Panc1 (cell line): ENCODE measurements around the gene LMAN1L. TPM values are rescaled to one million over a fixed set of nuclear protein-coding genes. Genes with fewer than 3 reads are reported as not detected.

Experiments
- ATAC-seq: fragments of 200-7000 bp; cut with Tn5 transposase; 2 replicates; pipeline ENCODE4 v1.9.1; 2020; ENCODE audit warnings: mild to moderate bottlenecking, moderate library complexity
- BruUV-seq: library from RNA; stranded (reverse); fragments of 400-500 nt; replicated peaks from 2 replicates; lab custom pipeline; 2021; lab: Mats Ljungman, UMichigan
- CTCF ChIA-PET: fragments of 300-600 bp; sonication (Branson Sonifier 250); formaldehyde crosslinking; loops from one replicate; lab custom pipeline; 2022; ENCODE audit warnings: antibody characterized with exemption; lab: Charles Lee
- POLR2A ChIA-PET: fragments of 300-600 bp; sonication (Branson Sonifier 250); formaldehyde crosslinking; loops from one replicate; lab custom pipeline; 2022; ENCODE audit warnings: antibody characterized with exemption; lab: Charles Lee
- DNase-seq: peaks from one replicate; pipeline ENCODE4 v3.0.0-alpha.2; 2010; ENCODE audit warnings: low read depth, low spot score
- H3K27ac ChIP-seq: 2 replicates; pipeline ENCODE4 v1.5.1; 2011; ENCODE audit warnings: mild to moderate bottlenecking, low read length, inconsistent platforms
- H3K27me3 ChIP-seq: fragments of 200-500 bp; sonication (Bioruptor generic); 2 replicates; pipeline ENCODE4 v1.6.0; 2014; ENCODE audit warnings: low read length, inconsistent platforms; ENCODE audit not compliant: control insufficient read depth, insufficient read depth
- H3K36me3 ChIP-seq: fragments of 200-500 bp; sonication (Bioruptor generic); 2 replicates; pipeline ENCODE4 v1.5.1; 2014; ENCODE audit warnings: inconsistent platforms, mild to moderate bottlenecking, low read length, moderate library complexity; ENCODE audit not compliant: control insufficient read depth, insufficient read depth
- H3K4me1 ChIP-seq: 2 replicates; pipeline ENCODE4 v1.5.1; 2011; ENCODE audit warnings: inconsistent platforms, mild to moderate bottlenecking, low read length, moderate library complexity; ENCODE audit not compliant: control insufficient read depth, insufficient read depth
- H3K4me3 ChIP-seq, 2 experiments: 2 replicates each; pipeline ENCODE4 v1.5.1; 2011 to 2012; ENCODE audit warnings: low read depth in 2 of 2, low read length in 2 of 2, mild to moderate bottlenecking in 2 of 2, inconsistent platforms in 1 of 2, moderate library complexity in 1 of 2
- H3K9me3 ChIP-seq: fragments of 200-500 bp; sonication (Bioruptor generic); 2 replicates; pipeline ENCODE4 v1.5.1; 2014; ENCODE audit warnings: low read depth, mild to moderate bottlenecking, inconsistent platforms, low read length, moderate library complexity; ENCODE audit not compliant: control insufficient read depth, insufficient read depth
- POLR2AphosphoS5 ChIP-seq: IDR thresholded peaks from 2 replicates; pipeline ENCODE4 v1.6.1; 2012; ENCODE audit warnings: mild to moderate bottlenecking, low read depth, low read length, moderate library complexity
- SIN3A ChIP-seq: IDR thresholded peaks from 2 replicates; pipeline ENCODE4 v1.6.1; 2012; ENCODE audit warnings: low read depth, mild to moderate bottlenecking, low read length, moderate library complexity, borderline replicate concordance; ENCODE audit not compliant: insufficient read depth
- TCF7L2 ChIP-seq: IDR thresholded peaks from 2 replicates; pipeline ENCODE4 v1.6.1; 2011; ENCODE audit warnings: mild to moderate bottlenecking, low read depth, low read length, inconsistent platforms
- in situ Hi-C: cut with HindIII; loops from 2 replicates; pipeline ENCODE4 v1.10.0; 2016; ENCODE audit warnings: low sequenced_read_pairs, low pct_unique_long_range_greater_than_20kb
- intact Hi-C: fragments of 100-400 bp; cut with micrococcal nuclease; formaldehyde crosslinking; loops from one replicate; pipeline ENCODE4 v1.10.0; 2022; ENCODE audit not compliant: unreplicated experiment
- total RNA-seq: library from RNA; stranded (reverse); gene quantifications from one replicate; pipeline ENCODE4 v1.2.1, GENCODE V29; 2021; ENCODE audit not compliant: unreplicated experiment
- TF ChIP-seq, protein P1 (sequence below), 2 experiments: IDR thresholded peaks; 2 replicates each; pipeline ENCODE4 v1.6.1; 2011 to 2012; ENCODE audit warnings: low read depth in 2 of 2, control low read depth in 1 of 2, low read length in 1 of 2, mild to moderate bottlenecking in 1 of 2, moderate library complexity in 1 of 2; ENCODE audit not compliant: insufficient read depth in 1 of 2
- TF ChIP-seq, protein P2 (sequence below): fragments of 450-650 bp; IDR thresholded peaks from 2 replicates; pipeline ENCODE4 v1.5.1; 2017; ENCODE audit warnings: mild to moderate bottlenecking

Gene LMAN1L
- total RNA-seq, 1 experiment from 2014 or later, result not detected

- no TSS peak for BruUV-seq
- H3K4me1 ChIP-seq, result peaks cover 22% of the 10 kb centered on the region
- ChIA-PET CTCF (no interaction called here), POLR2A (no interaction called here)
- ATAC-seq (no peak), DNase-seq (no peak)
- H3K36me3 ChIP-seq, result no peaks in the 10 kb centered on the region
- no peak overlapping the region for H3K4me3 ChIP-seq
- in situ Hi-C loops (no loop called here), intact Hi-C loops (no loop called here)
- H3K27ac ChIP-seq, result no peak overlapping the region; the same call in 1 of the 2 replicates
- TF ChIP-seq, protein P1, sequence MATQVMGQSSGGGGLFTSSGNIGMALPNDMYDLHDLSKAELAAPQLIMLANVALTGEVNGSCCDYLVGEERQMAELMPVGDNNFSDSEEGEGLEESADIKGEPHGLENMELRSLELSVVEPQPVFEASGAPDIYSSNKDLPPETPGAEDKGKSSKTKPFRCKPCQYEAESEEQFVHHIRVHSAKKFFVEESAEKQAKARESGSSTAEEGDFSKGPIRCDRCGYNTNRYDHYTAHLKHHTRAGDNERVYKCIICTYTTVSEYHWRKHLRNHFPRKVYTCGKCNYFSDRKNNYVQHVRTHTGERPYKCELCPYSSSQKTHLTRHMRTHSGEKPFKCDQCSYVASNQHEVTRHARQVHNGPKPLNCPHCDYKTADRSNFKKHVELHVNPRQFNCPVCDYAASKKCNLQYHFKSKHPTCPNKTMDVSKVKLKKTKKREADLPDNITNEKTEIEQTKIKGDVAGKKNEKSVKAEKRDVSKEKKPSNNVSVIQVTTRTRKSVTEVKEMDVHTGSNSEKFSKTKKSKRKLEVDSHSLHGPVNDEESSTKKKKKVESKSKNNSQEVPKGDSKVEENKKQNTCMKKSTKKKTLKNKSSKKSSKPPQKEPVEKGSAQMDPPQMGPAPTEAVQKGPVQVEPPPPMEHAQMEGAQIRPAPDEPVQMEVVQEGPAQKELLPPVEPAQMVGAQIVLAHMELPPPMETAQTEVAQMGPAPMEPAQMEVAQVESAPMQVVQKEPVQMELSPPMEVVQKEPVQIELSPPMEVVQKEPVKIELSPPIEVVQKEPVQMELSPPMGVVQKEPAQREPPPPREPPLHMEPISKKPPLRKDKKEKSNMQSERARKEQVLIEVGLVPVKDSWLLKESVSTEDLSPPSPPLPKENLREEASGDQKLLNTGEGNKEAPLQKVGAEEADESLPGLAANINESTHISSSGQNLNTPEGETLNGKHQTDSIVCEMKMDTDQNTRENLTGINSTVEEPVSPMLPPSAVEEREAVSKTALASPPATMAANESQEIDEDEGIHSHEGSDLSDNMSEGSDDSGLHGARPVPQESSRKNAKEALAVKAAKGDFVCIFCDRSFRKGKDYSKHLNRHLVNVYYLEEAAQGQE (IDR thresholded peaks at IDR 0.05; ENCODE audit: insufficient read depth in 1 of 2, low read depth in 2 of 2, low read length in 1 of 2), result no peak
- TF ChIP-seq TCF7L2 (no peak), POLR2AphosphoS5 (no peak), SIN3A (no peak)
- TF ChIP-seq, protein P2, sequence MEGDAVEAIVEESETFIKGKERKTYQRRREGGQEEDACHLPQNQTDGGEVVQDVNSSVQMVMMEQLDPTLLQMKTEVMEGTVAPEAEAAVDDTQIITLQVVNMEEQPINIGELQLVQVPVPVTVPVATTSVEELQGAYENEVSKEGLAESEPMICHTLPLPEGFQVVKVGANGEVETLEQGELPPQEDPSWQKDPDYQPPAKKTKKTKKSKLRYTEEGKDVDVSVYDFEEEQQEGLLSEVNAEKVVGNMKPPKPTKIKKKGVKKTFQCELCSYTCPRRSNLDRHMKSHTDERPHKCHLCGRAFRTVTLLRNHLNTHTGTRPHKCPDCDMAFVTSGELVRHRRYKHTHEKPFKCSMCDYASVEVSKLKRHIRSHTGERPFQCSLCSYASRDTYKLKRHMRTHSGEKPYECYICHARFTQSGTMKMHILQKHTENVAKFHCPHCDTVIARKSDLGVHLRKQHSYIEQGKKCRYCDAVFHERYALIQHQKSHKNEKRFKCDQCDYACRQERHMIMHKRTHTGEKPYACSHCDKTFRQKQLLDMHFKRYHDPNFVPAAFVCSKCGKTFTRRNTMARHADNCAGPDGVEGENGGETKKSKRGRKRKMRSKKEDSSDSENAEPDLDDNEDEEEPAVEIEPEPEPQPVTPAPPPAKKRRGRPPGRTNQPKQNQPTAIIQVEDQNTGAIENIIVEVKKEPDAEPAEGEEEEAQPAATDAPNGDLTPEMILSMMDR, result no peak
- no peaks in the 10 kb centered on the region for H3K27me3 ChIP-seq
- no peaks in the 10 kb centered on the region for H3K9me3 ChIP-seq
These were observed 54.9 kb downstream of the LMAN1L start for GRCh38 chr15:74867466-74868038.

DNA sequence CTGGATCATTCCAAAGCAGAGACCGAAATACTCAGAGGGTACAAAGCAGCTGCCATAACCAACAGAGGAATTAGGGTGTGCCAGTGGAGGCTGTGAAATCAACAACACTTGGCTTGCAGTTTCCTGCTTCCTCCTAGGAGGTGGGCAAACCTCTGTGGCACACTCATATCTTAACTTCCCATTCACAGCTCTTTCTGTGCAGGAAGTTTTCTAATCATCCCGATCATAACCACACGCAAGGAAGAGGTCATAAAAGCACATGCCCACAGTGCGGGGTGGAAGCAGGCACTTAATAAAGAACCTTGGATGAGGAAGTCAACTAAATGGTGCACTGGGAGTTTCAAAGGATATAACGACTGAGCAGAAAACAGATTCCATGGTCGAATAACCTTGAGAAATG, 55.4 kb downstream of the LMAN1L start:
- no peak for DNase-seq
- TF ChIP-seq, protein P2, result no peak
- no peak for TF ChIP-seq SIN3A
- TF ChIP-seq, protein P1 (IDR thresholded peaks at IDR 0.05; ENCODE audit: insufficient read depth in 1 of 2, low read depth in 2 of 2, low read length in 1 of 2), result no peak
- TF ChIP-seq POLR2AphosphoS5, result no peak
- no peak for TF ChIP-seq TCF7L2
- CTCF ChIA-PET, result no interaction called here
- Histone ChIP-seq H3K9me3 (no peaks in the 10 kb centered on the region), H3K4me1 (peaks cover 22% of the 10 kb centered on the region), H3K27ac (no peak overlapping the region; the same call in 1 of the 2 replicates), H3K36me3 (no peaks in the 10 kb centered on the region), H3K4me3 (no peak overlapping the region), H3K27me3 (no peaks in the 10 kb centered on the region)
- POLR2A ChIA-PET, result no interaction called here
- BruUV-seq, result no TSS peak
- intact Hi-C loops (no loop called here), in situ Hi-C loops (no loop called here)
- no peak for ATAC-seq
